OCI-LY7 (cell line): ENCODE data around the gene MYADM. TPM values are rescaled to one million over a fixed set of nuclear protein-coding genes. Genes with fewer than 3 reads are reported as not detected.

ENCODE experiments used
- BruUV-seq: library from RNA; stranded (reverse); fragments of 400-500 nt; replicated peaks from 2 replicates; lab custom pipeline; 2021; lab: Mats Ljungman, UMichigan
- CTCF ChIA-PET: fragments of 300-600 bp; sonication (Branson Sonifier 250); formaldehyde crosslinking; loops from one replicate; lab custom pipeline; 2022; ENCODE audit warnings: antibody characterized with exemption; ENCODE audit not compliant: unreplicated experiment; lab: Charles Lee
- POLR2A ChIA-PET: fragments of 300-600 bp; sonication (Branson Sonifier 250); formaldehyde crosslinking; loops from one replicate; lab custom pipeline; 2022; ENCODE audit warnings: antibody characterized with exemption; lab: Charles Lee
- DNase-seq: peaks from one replicate; pipeline ENCODE4 v3.0.0-alpha.2; 2015; ENCODE audit warnings: low spot score
- H2AFZ ChIP-seq: fragments of 200-600 bp; sonication (generic), shearing (Covaris generic); 2 replicates; pipeline ENCODE4 v1.6.1; 2014; ENCODE audit warnings: mild to moderate bottlenecking, antibody characterized with exemption, low read length, moderate library complexity
- H3K27ac ChIP-seq: fragments of 200-600 bp; sonication (generic); 2 replicates; pipeline ENCODE4 v1.5.1; 2014; ENCODE audit warnings: mixed run types, low read depth, mild to moderate bottlenecking, moderate library complexity, low read length, inconsistent platforms; ENCODE audit not compliant: poor library complexity, severe bottlenecking
- H3K36me3 ChIP-seq: fragments of 200-600 bp; sonication (generic); 2 replicates; pipeline ENCODE4 v1.6.1; 2014; ENCODE audit warnings: mild to moderate bottlenecking, antibody characterized with exemption, low read length, moderate library complexity, mixed read lengths; ENCODE audit not compliant: insufficient read depth
- H3K4me1 ChIP-seq: fragments of 200-600 bp; sonication (generic); 2 replicates; pipeline ENCODE4 v1.5.1; 2014; ENCODE audit warnings: mild to moderate bottlenecking, low read length; ENCODE audit not compliant: insufficient read depth, poor library complexity, severe bottlenecking
- H3K4me2 ChIP-seq: fragments of 200-600 bp; sonication (generic); 2 replicates; pipeline ENCODE4 v1.6.1; 2014; ENCODE audit warnings: mild to moderate bottlenecking, low read length
- H3K4me3 ChIP-seq: fragments of 200-600 bp; sonication (generic); 2 replicates; pipeline ENCODE4 v1.5.1; 2014; ENCODE audit warnings: mild to moderate bottlenecking, low read depth, low read length; ENCODE audit not compliant: poor library complexity, severe bottlenecking
- H3K79me2 ChIP-seq: fragments of 200-600 bp; sonication (generic); 2 replicates; pipeline ENCODE4 v1.6.1; 2016; ENCODE audit warnings: low read depth, mild to moderate bottlenecking, low read length, moderate library complexity, mixed read lengths; ENCODE audit not compliant: insufficient read depth
- H3K9me2 ChIP-seq: fragments of 200-600 bp; sonication (generic); 2 replicates; pipeline ENCODE4 v1.6.1; 2016; ENCODE audit warnings: mild to moderate bottlenecking, low read length, mixed read lengths; ENCODE audit not compliant: insufficient read depth
- H3K9me3 ChIP-seq: fragments of 200-600 bp; sonication (generic); 2 replicates; pipeline ENCODE4 v1.6.1; 2014; ENCODE audit warnings: mild to moderate bottlenecking, mixed run types, low read length, mixed read lengths
- H4K20me1 ChIP-seq: fragments of 200-600 bp; sonication (generic); 2 replicates; pipeline ENCODE4 v1.6.1; 2014; ENCODE audit warnings: mild to moderate bottlenecking, antibody characterized with exemption, low read length, moderate library complexity, mixed read lengths; ENCODE audit not compliant: insufficient read depth
- EZH2phosphoT487 ChIP-seq: fragments of 200-600 bp; sonication (generic); IDR thresholded peaks from 2 replicates; pipeline ENCODE4 v1.6.1; 2018; ENCODE audit warnings: low read depth, borderline replicate concordance, mild to moderate bottlenecking, mixed run types, antibody characterized with exemption, low read length, moderate library complexity, mixed read lengths
- intact Hi-C: fragments of 100-400 bp; cut with micrococcal nuclease; formaldehyde crosslinking; loops from one replicate; pipeline ENCODE4 v1.10.0; 2022; ENCODE audit not compliant: unreplicated experiment
- total RNA-seq, 2 experiments: library from RNA; depleted of rRNA in 1 of 2; stranded (reverse); fragments of >200 nt in 1 of 2; shearing (Covaris generic) in 1 of 2; gene quantifications; 2 replicates each; pipeline ENCODE4 v1.2.3, GENCODE V29; 2014 to 2022
- TF ChIP-seq, protein P1 (sequence below): fragments of 200-600 bp; sonication (generic); conservative IDR thresholded peaks from 2 replicates; pipeline ENCODE4 v1.5.1; 2014; ENCODE audit warnings: mild to moderate bottlenecking, antibody characterized with exemption, low read length, moderate library complexity, mixed read lengths

The MYADM gene
- total RNA-seq, 2 experiments from 2014 or later: 0.82 to 0.98 TPM

DNA sequence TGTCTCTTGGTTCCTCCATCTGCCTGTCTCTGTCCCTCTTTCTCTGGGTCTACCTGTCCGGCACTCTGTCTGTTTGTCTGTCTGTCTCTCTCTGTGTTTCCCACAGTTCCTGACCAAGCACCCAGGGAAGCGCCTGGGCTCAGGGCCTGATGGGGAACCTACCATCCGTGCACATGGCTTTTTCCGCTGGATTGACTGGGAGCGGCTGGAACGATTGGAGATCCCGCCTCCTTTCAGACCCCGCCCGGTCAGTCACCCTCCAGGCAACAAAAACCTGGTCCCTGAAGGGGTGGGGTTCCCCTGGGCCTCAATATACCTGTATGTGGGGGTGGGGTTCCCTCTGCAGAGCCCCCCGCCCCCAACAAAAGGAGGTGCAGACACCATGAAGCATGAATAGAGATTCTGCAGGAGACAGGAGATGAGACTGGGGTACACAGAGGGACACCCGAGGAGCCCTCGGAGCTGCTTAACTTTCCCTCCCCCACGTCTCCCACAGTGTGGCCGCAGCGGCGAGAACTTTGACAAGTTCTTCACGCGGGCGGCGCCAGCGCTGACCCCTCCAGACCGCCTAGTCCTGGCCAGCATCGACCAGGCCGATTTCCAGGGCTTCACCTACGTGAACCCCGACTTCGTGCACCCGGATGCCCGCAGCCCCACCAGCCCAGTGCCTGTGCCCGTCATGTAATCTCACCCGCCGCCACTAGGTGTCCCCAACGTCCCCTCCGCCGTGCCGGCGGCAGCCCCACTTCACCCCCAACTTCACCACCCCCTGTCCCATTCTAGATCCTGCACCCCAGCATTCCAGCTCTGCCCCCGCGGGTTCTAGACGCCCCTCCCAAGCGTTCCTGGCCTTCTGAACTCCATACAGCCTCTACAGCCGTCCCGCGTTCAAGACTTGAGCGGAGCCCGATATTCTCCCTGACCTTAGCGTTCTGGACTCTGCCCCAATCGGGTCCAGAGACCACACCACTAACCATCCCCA lies 38.8 kb downstream of the MYADM start:
- no peak overlapping the region for H3K4me3 ChIP-seq
- H3K4me2 ChIP-seq: no peak overlapping the region
- H3K27ac ChIP-seq: no peak overlapping the region
- H3K79me2 ChIP-seq: no peaks in the 10 kb centered on the region
- H3K4me1 ChIP-seq: no peaks in the 10 kb centered on the region
- H4K20me1 ChIP-seq: no peaks in the 10 kb centered on the region
- H3K36me3 ChIP-seq: no peaks in the 10 kb centered on the region
- no peaks in the 10 kb centered on the region for H3K9me3 ChIP-seq
- H3K9me2 ChIP-seq: no peaks in the 10 kb centered on the region
- POLR2A ChIA-PET: no interaction called here
- H2AFZ ChIP-seq: no peak overlapping the region
- CTCF ChIA-PET: interaction anchor here (0.6 kb wide), 1 partner anchor 55 kb away, joined by 14 read pairs; no protein-coding TSS in a partner anchor
- peak; percentile 33 for DNase-seq
- no TSS peak for BruUV-seq
- TF ChIP-seq, protein P1, sequence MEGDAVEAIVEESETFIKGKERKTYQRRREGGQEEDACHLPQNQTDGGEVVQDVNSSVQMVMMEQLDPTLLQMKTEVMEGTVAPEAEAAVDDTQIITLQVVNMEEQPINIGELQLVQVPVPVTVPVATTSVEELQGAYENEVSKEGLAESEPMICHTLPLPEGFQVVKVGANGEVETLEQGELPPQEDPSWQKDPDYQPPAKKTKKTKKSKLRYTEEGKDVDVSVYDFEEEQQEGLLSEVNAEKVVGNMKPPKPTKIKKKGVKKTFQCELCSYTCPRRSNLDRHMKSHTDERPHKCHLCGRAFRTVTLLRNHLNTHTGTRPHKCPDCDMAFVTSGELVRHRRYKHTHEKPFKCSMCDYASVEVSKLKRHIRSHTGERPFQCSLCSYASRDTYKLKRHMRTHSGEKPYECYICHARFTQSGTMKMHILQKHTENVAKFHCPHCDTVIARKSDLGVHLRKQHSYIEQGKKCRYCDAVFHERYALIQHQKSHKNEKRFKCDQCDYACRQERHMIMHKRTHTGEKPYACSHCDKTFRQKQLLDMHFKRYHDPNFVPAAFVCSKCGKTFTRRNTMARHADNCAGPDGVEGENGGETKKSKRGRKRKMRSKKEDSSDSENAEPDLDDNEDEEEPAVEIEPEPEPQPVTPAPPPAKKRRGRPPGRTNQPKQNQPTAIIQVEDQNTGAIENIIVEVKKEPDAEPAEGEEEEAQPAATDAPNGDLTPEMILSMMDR: peak; percentile 86
- TF ChIP-seq EZH2phosphoT487: no peak
- intact Hi-C loops: loop anchor here (5.0 kb wide), 1 partner anchor 116 kb away; no protein-coding TSS in a partner anchor

DNA sequence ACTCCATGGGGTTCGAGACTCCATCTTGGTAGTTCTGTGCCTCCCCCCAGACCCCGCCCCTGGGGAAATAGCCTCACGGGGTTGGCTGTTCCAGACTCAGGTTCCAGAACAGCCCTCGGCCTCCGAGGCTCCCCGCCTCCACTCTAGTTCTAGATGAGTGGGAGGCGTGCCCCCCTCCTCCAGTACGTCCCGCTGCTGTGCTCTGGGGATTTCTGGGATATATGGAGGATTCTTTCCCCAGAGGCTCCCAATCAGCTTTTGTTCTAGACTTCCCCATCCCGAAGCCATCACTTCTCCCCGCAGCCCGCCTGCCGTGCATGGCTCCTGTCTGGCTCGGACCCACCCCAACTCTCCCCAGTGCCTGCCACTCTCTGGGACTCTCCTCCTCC lies 39.5 kb downstream of the MYADM start:
- no peak overlapping the region for H2AFZ ChIP-seq
- CTCF ChIA-PET: interaction anchor here (0.6 kb wide), 1 partner anchor 56 kb away, joined by 14 read pairs; no protein-coding TSS in a partner anchor
- TF ChIP-seq, protein P1: no peak
- TF ChIP-seq EZH2phosphoT487: no peak

More for the DNA sequence above, 39.5 kb downstream of the MYADM start:
- H3K4me2 ChIP-seq: no peak overlapping the region
- no peaks in the 10 kb centered on the region for H3K79me2 ChIP-seq
- no peaks in the 10 kb centered on the region for H3K9me3 ChIP-seq
- no peaks in the 10 kb centered on the region for H3K4me1 ChIP-seq
- H3K36me3 ChIP-seq: no peaks in the 10 kb centered on the region
- DNase-seq: no peak
- no peaks in the 10 kb centered on the region for H3K9me2 ChIP-seq
- BruUV-seq: no TSS peak
- no peak overlapping the region for H3K27ac ChIP-seq
- no peaks in the 10 kb centered on the region for H4K20me1 ChIP-seq
- no peak overlapping the region for H3K4me3 ChIP-seq
- intact Hi-C loops: loop anchor here (5.0 kb wide), 1 partner anchor 115 kb away; no protein-coding TSS in a partner anchor
- POLR2A ChIA-PET: no interaction called here
